GM19372 (cell line): Measurements from ENCODE around the gene ZNF764.
"Not testable (repeated sequence)": the region's sequence is repeated elsewhere in the genome, so short reads cannot be mapped to it uniquely, and the experiment has no call there.

Experiments used
- ATAC-seq: cut with Tn5 transposase; IDR thresholded peaks from one replicate; pipeline ENCODE4 v1.9.1; 2021; ENCODE audit warnings: mild to moderate bottlenecking, low read depth, moderate library complexity; ENCODE audit not compliant: unreplicated experiment

Gene ZNF764

GRCh38 chr16:30557957-30558788 lies at the start of gene ZNF764:
TSS of gene ZNF764 (minus strand) at chr16:30558374. CDS start at chr16:30558182, 192 bp downstream.
- ATAC-seq: peak; percentile 84

GRCh38 chr16:30606004-30606403 lies 47.8 kb upstream of the ZNF764 start:
- ATAC-seq: no peak

- ATAC-seq: no peak
Observed at GRCh38 chr16:30605158-30605557, 47.0 kb upstream of the ZNF764 start.

GRCh38 chr16:30604316-30604947 lies 46.3 kb upstream of the ZNF764 start:
- no peak for ATAC-seq

DNA sequence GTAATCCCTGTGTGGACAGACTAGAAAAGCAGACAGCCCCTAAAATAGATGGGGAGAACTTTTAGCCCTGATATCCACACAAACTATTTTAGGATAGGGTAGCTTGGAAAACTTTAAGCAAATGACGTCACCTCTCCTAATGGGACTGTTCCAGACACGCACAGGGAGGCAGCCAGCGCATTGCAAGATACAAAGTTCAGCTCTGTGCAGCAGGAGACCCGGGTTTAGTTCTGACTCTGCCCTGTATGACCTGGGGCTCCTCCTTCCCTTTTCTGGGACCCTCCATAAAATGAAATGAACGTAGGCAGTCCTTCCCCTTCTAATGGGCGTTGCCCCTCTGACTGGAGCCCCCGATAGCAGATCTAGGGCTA lies 45.8 kb upstream of the ZNF764 start:
- ATAC-seq: no peak

- ATAC-seq: no peak
Observed at GRCh38 chr16:30602616-30603277, 44.6 kb upstream of the ZNF764 start.

- no peak for ATAC-seq
Observed at GRCh38 chr16:30601966-30602365, 43.8 kb upstream of the ZNF764 start.

- no peak for ATAC-seq
Observed at GRCh38 chr16:30600929-30601328, 42.8 kb upstream of the ZNF764 start.

DNA sequence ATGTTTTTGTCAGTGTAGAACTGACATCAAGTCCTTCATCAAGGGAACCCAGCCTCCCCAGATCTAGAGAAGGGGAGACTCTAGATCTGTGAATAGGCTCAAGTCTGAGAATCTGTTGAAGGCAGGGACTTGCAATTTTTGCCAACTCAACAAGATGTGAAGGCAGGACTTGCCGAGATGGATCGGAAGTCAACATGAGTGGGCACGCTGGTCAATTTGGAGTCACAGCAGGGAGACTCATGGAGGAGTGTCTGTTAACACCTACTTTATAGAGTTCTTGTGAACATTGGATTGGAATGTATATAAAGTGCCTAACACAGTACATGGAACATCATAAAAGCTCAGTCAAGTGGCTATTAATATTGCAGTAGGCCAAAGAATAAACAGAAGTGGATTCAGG lies 42.0 kb upstream of the ZNF764 start:
- ATAC-seq: no peak

- ATAC-seq: no peak
Observed at GRCh38 chr16:30592871-30593270, 34.7 kb upstream of the ZNF764 start.

GRCh38 chr16:30590869-30591268 lies 32.7 kb upstream of the ZNF764 start:
- not testable (repeated sequence) for ATAC-seq

GRCh38 chr16:30589582-30589981 lies 31.4 kb upstream of the ZNF764 start:
- ATAC-seq: not testable (repeated sequence)

- no peak for ATAC-seq
Observed at GRCh38 chr16:30588651-30589050, 30.5 kb upstream of the ZNF764 start.

DNA sequence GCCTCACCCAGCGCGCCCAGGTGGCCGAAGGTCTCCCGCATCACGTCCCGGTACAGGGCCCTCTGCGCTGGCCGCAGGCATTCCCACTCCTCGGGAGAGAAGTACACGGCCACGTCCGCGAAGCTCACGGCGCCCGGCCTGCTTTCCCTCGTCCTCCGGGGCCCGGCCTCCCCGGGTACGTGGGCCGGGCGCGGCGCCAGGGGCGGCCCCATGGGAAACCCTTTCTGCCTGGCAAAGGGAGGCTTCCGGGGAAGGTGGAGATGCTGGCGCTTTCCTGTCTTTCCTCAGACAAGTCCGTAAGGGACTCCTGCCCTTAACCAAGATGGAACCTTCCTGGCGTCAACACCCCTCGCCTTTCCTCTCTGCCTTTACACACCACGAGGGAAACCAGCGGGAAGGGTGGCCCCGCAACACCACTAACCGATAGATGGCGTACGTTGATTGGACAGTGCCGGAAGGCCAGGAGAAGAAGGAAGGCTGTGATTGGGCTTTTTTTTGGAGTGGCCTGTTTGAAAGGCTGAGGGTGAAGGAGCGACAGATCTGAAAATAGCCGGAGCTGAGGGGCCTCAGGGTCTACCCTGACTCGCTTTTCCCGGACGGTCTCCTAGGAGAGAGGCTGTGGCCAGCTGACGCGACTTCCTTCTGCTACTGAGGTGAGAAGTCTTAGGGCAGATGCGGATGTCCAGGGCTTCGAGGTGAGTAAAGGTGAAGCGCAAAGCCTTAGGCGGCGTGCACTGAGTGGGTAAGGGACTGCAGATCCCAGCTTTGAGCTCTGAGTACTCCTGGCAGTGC lies 27.4 kb upstream of the ZNF764 start, which contains the start of gene ZNF785:
ZNF785 (minus strand) TSS at position 298 of the 792 bp plus-strand sequence; CDS start at position 212, 86 bp downstream.
- peak; percentile 94 for ATAC-seq

DNA sequence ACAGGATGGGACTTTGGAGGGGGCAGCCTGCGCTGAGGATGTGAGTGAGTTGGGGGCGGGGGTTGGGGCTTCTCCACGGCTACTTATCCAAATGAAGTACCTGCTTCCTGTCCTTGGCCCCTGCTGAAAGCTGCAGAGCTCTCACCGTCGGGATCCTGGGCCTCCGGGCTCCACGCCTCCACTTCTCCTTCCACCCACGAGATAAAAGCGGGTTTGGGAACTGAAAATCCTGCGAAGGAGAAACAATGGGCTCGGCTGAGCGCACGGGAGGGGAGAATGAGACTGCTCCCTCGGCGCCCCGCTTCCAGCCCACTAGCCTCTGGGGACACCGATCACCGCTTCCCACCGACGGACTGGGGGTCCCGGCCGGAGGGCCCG lies 26.8 kb upstream of the ZNF764 start:
- peak; percentile 25 for ATAC-seq

- no peak for ATAC-seq
Observed at GRCh38 chr16:30582611-30583340, 24.6 kb upstream of the ZNF764 start.

GRCh38 chr16:30581457-30581856 lies 23.3 kb upstream of the ZNF764 start:
- no peak for ATAC-seq

DNA sequence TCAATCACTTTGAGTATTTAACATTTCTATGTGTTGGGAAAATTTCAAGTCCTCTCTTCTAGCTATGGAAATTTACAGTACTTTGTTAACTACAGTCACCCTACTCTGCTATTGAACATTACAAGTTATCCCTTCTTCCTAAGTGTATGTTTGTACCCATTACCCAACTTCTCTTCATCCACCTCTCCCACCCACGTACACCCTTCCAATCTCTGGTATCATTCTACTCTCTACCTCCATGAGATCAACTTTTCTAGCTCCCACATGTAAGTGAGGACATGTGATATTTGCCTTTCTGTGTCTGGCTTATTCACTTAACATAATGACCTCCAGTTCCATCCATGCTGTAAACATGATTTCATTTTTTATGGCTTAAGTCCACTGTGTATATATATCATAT lies 16.5 kb upstream of the ZNF764 start:
- ATAC-seq: no peak

DNA sequence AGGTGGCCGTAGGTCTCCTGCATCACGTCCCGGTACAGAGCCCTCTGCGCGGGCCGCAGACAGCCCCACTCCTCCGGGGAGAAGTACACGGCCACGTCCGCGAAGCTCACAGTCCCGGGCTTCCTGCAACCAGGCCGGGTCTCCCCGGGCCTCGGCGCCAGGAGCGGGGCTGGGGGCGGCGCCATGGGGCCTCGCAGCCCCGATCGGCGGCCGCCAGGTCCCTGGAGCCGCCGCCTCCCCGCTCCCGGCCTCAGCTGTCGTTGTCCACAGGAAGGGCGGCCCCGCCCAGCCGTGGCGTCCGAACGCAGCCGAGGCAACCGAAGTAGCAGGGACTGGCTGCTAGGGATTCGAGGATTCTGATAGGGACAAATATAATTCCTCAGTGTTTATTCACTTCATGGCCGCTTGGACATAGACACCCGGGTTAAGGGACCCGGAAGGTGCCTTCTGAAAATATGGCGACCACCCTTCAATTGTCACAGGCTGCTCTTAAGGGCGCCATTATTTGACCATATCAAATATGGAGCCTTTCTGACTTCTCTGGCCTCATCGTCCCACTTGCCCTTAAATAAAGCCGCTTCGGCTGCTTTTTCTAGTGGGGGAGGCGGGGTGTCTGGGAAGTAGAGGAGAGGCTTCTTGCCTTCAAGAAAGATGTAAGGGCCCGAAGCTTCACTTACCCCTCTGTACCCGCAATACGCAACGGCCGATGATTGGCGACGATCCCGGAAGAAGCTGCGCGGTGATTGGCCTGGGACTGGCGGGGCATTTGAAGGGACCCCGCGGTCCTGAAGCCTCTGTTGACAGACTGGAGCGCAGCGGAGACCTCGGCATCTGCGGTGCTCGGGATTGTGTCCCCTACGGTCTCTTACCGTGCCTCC lies 13.5 kb upstream of the ZNF764 start, which contains the start of gene ZNF688:
ZNF688 (minus strand) TSS at position 270 of the 878 bp plus-strand sequence; CDS start at position 185, 85 bp downstream.
- ATAC-seq: peak; percentile 80
